Measurements from ENCODE around the gene SRA1. TPM values are rescaled to one million over a fixed set of nuclear protein-coding genes. Genes with fewer than 3 reads are reported as not detected.

SRA1 gene
- total RNA-seq, 1 experiment from 2014 or later: 37.8 TPM

GRCh38 chr5:140588311-140589070 lies 31.2 kb upstream of the SRA1 start:
- no peak overlapping the region for H3K27ac Mint-ChIP-seq
- ChIA-PET POLR2A (no interaction called here), CTCF (no interaction called here)
- peaks cover 5% of the 10 kb centered on the region for H3K4me1 Mint-ChIP-seq
- H3K27me3 Mint-ChIP-seq (ENCODE audit: low read depth): peaks cover 15% of the 10 kb centered on the region
- TF ChIP-seq ERG (CRISPR knock-in tag; IDR thresholded peaks at IDR 0.05): no peak
- no peak for TF ChIP-seq CTCF (IDR thresholded peaks at IDR 0.05)
- no peak for TF ChIP-seq ZNF232 (CRISPR knock-in tag; IDR thresholded peaks at IDR 0.05)
- TF ChIP-seq USF1 (CRISPR knock-in tag; IDR thresholded peaks at IDR 0.05): no peak
- TF ChIP-seq ZNF671 (CRISPR knock-in tag; IDR thresholded peaks at IDR 0.05): no peak
- TF ChIP-seq CDX4 (CRISPR knock-in tag; IDR thresholded peaks at IDR 0.05; ENCODE audit: borderline replicate concordance): no peak
- TF ChIP-seq NFE2L1 (CRISPR knock-in tag; IDR thresholded peaks at IDR 0.05): no peak
- no peak for TF ChIP-seq ZNF121 (CRISPR knock-in tag; IDR thresholded peaks at IDR 0.05)
- no peak for TF ChIP-seq GTF2I (CRISPR knock-in tag; conservative IDR thresholded peaks at IDR 0.05)
- TF ChIP-seq ESRRA (CRISPR knock-in tag; IDR thresholded peaks at IDR 0.05; ENCODE audit: borderline replicate concordance): no peak
- no peak for TF ChIP-seq TEAD1 (CRISPR knock-in tag; IDR thresholded peaks at IDR 0.05)
- TF ChIP-seq OVOL2 (CRISPR knock-in tag; IDR thresholded peaks at IDR 0.05; ENCODE audit: borderline replicate concordance): no peak
- no peaks in the 10 kb centered on the region for H3K36me3 Mint-ChIP-seq
- ATAC-seq (no peak), DNase-seq (ENCODE audit: low spot score) (no peak)
- H3K4me3 Mint-ChIP-seq: no peak overlapping the region
- peaks cover 5% of the 10 kb centered on the region for H3K9me3 Mint-ChIP-seq

GRCh38 chr5:140587495-140587894 lies 30.2 kb upstream of the SRA1 start:
- Mint-ChIP-seq H3K27me3 (ENCODE audit: low read depth) (peaks cover 20% of the 10 kb centered on the region), H3K27ac (no peak overlapping the region), H3K36me3 (no peaks in the 10 kb centered on the region), H3K9me3 (peaks cover 11% of the 10 kb centered on the region), H3K4me3 (no peak overlapping the region), H3K4me1 (no peaks in the 10 kb centered on the region)
- ATAC-seq (no peak), DNase-seq (ENCODE audit: low spot score) (no peak)
- CTCF ChIA-PET: no interaction called here
- TF ChIP-seq FOXP1 (CRISPR knock-in tag; IDR thresholded peaks at IDR 0.05; ENCODE audit: borderline replicate concordance): no peak
- TF ChIP-seq ZNF121 (CRISPR knock-in tag; IDR thresholded peaks at IDR 0.05): no peak
- no peak for TF ChIP-seq ZNF263 (CRISPR knock-in tag; IDR thresholded peaks at IDR 0.05; ENCODE audit: low read depth)
- TF ChIP-seq JAZF1 (CRISPR knock-in tag; IDR thresholded peaks at IDR 0.05): no peak
- TF ChIP-seq SMAD4 (CRISPR knock-in tag; IDR thresholded peaks at IDR 0.05): no peak
- TF ChIP-seq TEAD4 (CRISPR knock-in tag; IDR thresholded peaks at IDR 0.05): no peak
- TF ChIP-seq ERG (CRISPR knock-in tag; IDR thresholded peaks at IDR 0.05): no peak
- TF ChIP-seq FOXK1 (CRISPR knock-in tag; IDR thresholded peaks at IDR 0.05): no peak
- TF ChIP-seq ELF4 (CRISPR knock-in tag; IDR thresholded peaks at IDR 0.05; ENCODE audit: low read depth): no peak
- TF ChIP-seq NFE2L1 (CRISPR knock-in tag; IDR thresholded peaks at IDR 0.05): no peak
- no peak for TF ChIP-seq NR3C1 (CRISPR knock-in tag; conservative IDR thresholded peaks at IDR 0.05; ENCODE audit: low read depth)
- TF ChIP-seq ATF3 (CRISPR knock-in tag; conservative IDR thresholded peaks at IDR 0.05): no peak
- TF ChIP-seq IRF1 (CRISPR knock-in tag; IDR thresholded peaks at IDR 0.05): no peak
- TF ChIP-seq ZNF281 (CRISPR knock-in tag; IDR thresholded peaks at IDR 0.05): no peak
- no peak for TF ChIP-seq ZNF232 (CRISPR knock-in tag; IDR thresholded peaks at IDR 0.05)
- POLR2A ChIA-PET: interaction anchor here (0.6 kb wide), 2 partner anchors 60 to 602 kb away, joined by 4 to 5 read pairs; partner anchors contain the start of gene IK
